Measurements from ENCODE around the gene RFX6.

DNA sequence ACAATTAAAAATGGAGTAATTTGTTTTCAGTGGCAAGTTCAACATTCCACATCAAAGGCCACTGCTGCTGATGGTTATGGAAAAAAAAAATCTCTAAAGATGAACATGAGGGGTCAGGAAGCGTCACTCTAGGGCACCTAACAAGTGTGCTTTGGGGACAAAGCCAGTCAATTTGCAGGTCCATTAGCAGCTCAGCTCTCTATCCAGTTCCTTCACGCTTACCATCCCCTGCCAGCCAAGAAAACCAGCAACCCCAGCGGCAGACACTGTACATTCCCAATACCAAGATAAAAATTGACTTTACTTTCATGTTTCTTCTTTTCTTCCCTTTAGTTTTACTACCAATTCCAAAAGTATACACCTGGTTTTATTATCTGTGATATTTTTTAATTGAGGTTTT, 10.1 kb downstream of the RFX6 start:
- TF ChIP-seq CTCF (IDR thresholded peaks at IDR 0.05; ENCODE audit: insufficient read depth, low read length, poor library complexity, severe bottlenecking) (no peak), EZH2phosphoT487 (conservative IDR thresholded peaks at IDR 0.05; ENCODE audit: low read length) (no peak)

Data from SU-DHL-6 (cell line).